Measurements from ENCODE around the gene PTPN3.
A peak's percentile ranks its signal among the peaks of the same experiment; 100 is the strongest.

The PTPN3 gene

DNA sequence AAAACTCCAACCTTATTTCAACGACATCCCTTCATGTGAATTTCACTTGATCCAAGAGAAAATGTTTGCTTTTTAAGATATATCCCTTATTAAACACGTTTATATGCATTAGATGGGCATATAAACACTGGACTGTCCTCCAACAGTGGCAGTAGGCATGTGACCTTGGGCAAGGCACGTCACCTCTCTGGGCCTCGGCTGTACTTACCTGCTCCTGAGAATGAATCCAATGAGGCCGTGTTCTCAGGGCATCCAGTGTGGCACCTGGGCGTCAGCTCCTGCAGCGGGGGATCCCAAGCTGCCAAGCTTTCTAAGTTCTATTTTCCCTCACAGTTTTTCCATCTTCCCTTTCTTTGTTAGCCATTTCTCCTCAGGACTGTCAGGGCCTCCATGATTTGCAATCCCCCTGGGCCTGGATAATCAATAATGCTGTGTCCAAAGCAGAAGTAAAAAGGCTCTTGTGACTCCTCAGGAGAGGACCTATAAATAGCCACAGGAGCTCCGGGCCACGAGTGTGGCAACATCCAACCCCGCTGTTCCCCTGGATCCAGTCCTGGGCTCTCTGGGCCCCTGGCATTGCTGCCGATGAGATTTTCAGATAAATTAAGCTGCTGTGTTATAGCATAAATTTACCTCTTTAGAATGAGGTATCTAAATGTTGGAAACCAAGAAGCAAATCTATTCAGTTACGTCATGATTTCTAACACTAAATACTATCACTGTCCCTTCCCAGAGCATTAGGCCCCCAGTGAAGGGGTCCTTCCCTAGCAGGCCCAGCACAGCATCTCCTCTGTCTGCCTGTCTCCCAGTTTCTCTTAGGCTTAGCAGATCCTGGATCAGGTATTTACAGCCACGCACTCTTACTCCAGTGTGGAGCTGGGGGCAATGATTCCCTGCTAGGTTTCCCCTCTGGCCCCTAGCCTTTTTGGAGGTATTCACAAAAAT, 76.8 kb downstream of the PTPN3 start:
- no peak for DNase-seq (ENCODE audit: low read depth)

DNA sequence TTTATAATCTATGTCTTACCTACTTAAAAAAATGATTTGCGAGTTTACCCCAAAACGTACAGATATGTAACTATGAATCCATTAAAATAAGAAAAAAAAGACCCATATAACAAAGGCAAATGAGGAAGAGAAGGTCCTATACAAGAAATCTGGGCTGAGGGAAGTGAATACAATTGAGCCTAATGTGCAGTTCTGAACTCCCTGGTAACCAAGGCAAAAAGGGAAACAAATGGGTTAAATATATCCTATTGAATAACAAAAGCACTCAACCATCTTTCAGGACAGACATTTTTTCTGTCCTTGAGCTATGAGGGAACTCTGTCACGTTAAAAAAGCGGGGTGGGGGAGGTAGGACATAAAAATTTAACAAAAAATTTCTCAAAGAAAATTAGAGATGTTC, 78.6 kb downstream of the PTPN3 start:
- no peak for DNase-seq (ENCODE audit: low read depth)

DNA sequence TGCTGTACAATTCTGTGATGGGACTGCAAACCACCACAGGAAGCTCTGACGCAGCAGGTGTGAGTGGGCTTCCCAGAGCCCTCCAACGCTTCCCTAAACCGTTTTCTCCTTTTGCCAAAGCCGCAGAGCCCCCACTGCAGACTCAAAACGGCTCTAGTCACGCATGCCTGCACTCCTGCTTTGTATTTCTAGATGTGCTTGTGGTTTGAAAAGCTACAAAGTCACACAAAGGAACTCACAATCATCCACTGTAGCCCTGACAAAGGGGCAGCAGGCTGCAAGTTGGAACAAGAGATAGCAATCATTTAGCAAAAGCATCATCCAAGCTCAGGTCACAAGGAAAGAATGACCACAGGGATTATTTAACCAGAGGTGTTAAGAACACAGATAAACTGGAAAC, 79.3 kb downstream of the PTPN3 start:
- no peak for DNase-seq (ENCODE audit: low read depth)

DNA sequence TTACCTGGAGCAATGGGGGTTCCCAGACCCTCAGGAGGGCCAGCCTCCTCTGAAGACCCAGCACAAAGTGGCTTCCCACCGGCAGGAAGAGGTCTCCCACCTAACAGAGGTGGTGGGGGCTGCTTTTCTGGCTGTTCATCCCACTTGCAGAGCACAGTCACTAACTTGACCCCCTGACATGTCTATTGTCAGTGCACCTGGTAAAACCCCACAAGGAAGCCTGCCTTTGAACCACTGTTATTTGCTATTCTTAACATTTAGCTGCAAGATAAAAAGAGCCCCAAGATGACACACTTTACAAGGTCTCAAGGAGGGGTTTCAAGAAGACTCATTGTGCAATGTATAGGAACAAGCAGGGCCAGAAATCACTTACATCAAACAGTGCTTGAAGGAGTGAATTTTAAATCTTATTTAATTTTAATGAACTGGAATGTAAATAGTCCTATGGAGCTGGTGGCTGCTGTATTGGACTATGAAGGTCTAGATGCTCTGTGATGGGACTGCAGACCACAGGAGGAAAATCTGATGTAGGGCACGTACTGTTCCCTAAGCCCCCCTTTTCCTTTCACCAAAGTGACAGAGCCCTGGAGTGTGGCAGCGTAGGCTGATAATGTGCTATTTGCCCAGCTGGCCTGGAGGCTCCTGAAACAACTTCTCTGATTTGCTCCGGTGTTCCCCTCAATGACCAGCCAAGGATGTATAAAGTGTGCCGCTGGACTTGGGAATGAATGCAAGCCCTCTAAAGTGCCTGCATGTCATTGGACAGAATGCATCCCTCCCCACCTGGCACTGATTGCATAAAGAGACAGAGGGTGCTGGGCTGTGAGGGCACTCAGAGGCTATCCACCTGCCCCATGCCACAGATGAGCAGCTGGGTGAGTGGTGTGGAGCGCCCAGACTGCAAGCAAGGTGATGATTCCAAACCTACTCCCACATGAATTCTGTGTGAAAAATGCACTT, 80.2 kb downstream of the PTPN3 start:
- no peak for DNase-seq (ENCODE audit: low read depth)

DNA sequence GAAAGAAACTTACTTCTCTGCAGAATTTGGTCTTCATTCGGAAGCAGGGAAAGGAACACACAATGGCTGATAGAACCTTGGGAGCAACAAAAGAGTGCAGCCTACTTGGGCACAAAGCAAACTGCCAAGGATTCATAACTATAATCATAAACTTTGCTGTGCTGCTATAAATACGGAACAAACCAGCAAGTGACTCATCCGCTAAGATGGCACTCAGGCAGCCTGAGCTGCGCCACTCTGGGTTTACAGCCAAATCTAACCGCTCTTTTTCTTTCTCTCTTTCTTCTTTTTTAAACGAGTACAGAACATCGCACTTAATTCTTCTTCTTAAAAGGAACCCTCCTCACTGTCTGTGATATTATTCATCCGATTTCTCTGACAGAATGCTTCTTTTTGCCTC, 81.1 kb downstream of the PTPN3 start:
- DNase-seq (ENCODE audit: low read depth): no peak

DNA sequence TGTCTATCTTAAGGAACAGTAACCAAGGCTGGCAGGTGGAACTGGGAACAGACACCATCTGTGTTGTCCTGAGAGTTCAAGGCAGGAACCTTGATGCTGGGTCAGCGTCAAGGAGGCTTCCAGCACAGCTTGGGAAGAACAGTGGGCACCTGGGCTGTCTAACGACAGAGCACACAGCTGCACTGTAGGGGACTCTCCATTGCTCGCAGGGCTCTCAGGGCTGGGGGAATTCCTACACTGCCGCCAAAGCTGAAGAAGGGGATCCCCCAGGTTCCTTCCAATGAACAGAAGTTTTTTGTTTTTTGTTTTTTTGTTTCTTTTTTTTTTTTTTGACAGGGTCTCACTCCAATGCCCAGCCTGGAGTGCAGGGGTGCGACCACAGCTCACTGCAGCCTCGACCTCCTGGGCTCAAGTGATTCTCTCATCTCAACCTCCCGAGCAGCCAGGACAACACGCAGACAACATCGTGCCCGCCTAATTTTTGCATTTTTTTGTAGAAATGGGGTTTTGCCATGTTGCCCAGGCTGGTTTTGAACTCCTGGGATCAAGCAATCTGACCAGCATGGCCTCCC, 81.9 kb downstream of the PTPN3 start:
- no peak for DNase-seq (ENCODE audit: low read depth)

DNA sequence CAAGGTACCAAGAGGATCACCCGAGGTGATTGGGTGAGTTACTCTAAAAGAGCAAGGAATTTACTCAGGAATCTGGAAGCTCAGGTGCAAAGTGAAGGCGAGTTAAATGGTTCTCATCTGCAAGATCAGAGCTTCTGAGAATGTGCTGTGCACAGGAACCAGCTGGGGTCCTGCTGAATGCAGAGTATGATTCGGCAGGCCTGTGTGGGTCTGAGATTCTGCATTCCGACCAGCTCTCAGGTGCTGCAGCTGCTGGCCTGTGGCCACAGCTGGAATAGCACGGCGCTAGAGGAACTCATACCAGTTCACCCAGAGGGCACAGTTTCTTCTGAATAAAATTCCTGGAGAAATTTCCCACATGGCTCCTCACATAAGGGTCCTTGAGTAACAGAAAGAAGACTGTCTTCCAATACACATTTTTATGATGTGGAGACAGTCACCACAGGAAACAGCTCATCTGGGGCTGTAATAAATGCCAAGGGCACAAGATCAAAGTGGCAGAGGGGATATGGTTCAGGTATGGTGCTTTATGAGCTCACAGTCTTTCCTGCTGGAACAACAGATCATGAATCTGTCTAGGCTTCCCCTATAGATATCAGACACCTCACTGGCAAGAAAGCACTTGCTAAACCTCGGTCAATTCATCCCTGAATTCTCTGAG, 83.9 kb downstream of the PTPN3 start:
- no peak for DNase-seq (ENCODE audit: low read depth)

DNA sequence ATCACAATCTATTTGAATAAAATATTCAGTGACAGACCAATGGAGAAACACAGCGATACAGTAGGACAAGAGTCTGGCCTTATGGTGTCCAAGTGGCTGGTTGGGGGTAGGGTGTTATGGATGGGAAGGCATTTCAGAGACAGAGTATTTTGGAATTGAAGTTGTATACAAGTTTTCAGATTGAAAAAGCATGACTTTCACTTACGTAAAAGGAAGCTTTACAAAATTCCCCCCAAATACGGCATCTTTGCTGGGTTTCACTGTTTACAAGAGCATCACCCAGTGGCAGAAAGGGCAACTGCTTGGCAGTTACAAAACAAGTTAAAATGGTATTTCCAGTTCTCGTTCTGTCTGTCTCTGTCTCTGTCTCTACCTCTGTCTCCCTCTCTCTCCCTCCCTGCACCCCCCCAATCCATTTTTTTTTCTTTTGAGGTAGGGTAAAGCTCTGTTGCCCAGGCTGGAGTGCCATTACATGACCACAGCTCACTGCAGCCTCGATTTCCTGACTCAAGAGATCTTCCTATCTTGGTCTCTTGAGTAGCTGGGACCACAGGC, 86.2 kb downstream of the PTPN3 start:
- DNase-seq (ENCODE audit: low read depth): peak; percentile 46

DNA sequence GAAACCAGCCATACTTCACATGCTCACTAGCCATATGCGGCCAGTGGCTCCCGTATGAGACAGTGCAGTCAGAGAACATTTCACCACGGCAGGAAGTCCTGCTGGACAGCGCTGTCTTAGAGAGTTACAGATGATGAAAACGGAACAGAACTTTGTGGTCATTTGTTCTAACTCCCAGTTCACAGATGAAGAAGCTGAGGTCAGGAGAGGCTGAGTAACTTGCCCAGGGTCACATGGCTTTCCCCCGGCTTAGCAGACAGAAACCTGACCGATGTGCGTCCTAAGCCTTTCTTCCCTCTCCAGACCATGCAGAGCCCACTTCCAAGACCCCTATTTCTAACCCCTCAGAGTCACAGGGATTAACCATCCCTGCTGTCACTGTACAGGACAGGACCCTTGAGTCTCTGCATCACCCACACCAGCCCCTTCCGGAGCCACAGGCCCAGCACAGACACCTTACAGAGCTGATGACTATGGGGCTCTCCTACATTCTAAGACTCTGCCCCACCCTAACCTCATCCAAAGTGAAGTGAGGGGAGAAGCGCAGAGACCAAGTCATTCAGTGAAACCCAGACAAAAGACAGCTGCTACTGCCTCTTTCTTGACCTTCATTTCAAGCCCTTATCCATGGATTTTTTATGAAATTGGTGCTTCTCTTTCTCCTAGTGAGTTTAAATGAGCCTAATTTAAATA, 86.9 kb downstream of the PTPN3 start:
- no peak for DNase-seq (ENCODE audit: low read depth)

DNA sequence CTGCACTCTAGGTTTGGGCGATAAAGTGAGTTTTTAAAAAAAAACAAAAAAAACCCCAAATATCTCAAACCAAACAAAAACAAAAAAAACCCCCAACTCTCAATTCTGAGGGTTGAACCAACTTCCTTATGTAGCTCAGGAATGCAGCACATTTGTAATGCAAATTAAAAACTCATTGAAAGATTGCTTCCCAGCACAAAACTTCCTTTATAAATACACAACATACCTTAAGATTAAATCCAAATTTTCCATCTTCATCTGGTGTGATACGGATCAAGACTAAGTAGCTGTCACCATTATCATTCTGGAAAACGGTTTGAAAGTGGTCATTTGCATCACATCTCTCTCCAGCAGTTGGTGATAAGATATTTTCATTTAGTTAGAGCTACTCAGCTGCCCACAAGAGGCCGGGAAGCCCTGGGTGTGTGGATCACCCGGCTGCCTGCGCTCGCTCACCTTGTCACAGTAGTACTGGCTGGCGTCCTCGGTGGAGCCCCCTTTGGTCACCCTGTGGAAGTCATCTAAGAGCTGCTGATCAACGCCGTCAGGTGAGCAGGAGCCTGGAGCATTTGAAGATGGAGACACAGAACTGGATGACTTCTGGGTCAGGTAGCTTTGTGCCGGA, 88.2 kb downstream of the PTPN3 start:
- no peak for DNase-seq (ENCODE audit: low read depth)

DNA sequence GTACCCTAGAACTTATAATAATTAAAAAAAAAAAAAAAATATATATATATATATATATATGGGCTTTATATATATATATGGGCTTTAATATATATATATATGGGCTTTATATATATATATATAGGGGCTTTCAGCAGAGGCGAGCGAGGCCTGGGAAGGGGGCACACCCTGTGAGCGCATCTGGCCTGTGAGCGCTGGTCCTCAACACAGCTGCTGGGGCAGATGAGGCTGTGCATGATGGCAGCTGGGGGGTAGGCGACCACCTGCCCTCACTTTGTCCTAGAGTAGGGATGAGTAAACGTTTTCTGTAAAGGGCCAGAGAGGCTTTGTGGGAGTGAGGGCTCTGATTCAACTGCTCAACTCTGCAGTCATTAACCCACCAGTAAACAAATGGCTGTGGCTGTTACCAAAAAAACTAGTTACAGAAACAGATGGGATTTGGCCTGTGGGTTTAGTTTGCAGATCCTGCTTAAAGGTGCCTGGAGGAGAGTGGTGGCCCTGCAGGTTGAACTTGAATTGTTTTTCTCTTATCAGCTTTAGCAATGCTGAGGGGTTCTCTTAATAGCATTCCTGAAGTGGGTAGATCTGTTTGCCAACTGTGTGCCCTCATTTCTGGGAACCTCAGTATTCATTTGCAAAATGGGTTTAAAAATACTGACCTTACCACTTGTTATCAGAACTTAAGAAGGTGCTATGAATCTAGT, 89.2 kb downstream of the PTPN3 start:
- DNase-seq (ENCODE audit: low read depth): no peak

DNA sequence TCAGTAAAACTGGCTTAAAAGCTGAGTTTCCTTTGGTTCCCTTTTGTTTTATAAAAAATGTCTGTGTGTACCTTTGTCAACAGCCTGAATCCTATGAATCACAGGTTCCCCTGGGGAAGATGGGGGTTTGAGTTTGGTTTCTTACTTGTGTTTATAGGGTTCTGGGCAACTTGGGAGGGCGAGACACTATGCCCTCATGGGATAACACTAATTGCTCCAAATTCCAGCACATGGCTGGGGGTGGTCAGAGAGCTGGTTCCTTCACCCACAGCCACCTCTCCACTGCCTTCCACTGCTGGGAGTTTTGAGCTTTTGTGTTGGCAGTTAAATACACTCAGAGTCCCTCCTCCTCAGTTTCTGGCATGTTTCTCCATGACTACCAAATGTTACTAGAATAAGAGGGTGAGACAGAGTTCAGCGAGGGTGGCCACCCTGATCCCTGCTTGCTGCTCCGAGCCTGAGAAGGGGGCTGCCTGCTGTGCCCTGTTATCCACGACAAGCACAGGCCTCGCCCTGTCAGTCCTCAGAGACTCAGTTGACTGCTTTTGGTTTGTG, 94.3 kb downstream of the PTPN3 start:
- peak; percentile 23 for DNase-seq (ENCODE audit: low read depth)

DNA sequence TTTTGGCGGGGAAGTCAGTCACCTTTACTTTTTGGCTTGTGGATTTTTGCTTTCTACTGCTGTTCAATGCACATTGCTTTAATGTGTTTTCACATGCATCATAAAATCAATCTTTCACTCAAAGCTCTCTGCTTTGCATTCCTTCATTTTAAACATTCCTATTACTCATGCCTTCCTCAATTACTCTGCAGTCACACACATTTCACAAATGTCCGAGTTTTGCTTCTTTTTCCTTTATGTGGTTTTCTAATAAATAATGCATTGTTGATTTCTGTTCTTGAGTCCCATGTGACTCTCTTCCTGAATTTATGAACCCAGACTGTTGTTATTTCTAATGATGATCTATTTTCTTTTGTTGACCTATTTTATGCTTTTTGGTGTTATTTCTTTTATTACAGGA, 95.0 kb downstream of the PTPN3 start:
- DNase-seq (ENCODE audit: low read depth): peak; percentile 57

DNA sequence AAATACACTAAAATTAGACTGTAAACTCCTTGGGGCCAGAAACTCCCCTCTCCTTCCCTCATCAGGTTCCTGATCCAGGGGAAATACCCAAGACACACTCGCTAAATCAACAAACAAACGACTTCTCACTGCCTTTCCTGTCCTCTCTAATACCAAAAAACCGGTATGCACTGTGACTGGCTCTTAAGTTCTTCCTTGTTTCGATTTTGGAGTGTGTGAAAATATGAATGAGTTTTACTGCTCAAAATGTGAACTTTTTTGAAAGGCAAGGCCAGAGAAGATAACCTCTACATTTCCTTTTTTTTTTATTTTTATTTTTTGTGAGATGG, 96.2 kb downstream of the PTPN3 start:
- DNase-seq (ENCODE audit: low read depth): peak; percentile 2

DNA sequence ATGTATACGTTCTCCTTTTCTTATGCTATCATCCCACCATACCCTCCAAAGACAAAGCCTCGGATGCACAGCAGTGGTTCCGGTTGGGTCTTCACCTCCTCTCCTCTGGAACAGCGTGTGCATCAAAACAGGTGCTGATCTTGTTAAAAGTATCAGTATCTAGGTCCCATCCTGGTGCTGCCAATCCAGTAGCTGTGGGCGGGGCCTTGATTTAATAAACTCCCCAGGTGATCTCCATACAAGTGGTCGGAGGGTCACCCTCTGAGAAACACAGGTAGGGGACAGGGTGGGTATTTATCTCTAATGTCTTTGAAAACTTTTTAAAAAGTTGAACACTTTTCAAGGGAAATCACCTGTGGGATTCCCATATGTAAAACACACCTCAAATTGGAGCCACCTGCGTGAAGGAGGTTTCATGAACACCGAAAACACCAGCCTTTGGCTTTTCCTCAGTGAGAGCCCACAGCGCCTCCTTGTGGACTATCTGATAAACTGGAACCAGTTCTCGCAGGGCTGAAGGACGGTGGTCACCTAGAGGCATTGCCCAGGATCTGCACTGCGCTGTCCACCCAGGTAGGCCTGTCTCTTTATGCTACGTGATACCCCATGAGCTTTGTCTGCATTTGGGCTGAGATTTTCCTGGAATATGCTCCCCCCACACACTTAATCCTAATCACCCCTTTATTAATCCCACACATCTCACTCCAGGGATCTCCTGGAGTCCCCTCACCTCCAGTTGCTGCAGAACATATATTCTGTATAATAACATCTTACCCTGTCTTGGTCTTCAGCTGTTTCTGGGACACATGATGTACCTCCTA, 96.7 kb downstream of the PTPN3 start:
- DNase-seq (ENCODE audit: low read depth): peak; percentile 41

DNA sequence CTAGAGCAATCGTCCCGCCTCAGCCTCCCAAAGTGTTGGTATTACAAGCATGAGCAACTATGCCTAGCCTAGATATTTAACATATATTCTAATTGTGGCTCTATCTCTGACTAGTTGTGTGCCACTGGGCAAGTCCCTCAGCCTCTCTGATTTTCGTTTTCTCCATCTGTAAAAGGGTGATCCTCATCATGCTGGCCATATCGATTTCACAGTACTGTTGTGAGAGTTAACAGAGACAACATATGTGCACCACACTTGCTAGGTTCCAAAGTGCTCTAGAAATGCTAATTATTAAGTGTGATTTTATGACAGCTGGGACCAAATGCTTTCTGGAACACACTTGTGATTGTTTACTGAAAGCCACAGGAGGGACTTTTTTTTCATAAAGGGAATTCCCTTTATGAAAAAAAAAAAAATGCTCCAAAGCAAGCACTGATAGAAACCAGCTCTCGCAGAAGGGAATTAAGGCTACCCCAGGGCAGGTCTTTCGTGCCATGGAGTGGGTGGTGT, 98.8 kb downstream of the PTPN3 start:
- DNase-seq (ENCODE audit: low read depth): no peak

DNA sequence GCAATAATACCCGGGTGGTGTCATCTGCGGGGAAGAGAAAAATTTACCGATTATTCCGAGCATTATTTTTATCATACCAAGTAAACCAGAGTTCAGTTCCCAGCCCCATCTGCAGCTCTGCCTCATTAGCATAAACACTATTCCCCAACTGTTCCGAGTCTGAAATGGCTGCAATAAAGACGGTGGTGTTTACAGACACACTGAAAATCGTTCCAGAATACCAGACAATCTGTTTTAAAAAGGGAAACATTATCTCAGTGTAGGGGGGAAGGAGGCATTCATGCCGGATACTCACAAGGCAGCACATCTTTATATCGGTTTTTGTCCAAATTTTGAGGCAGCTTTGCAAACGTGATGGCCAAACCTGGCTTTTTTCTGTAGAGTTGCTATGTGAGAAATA, 106.9 kb downstream of the PTPN3 start:
- no peak for DNase-seq (ENCODE audit: low read depth)

DNA sequence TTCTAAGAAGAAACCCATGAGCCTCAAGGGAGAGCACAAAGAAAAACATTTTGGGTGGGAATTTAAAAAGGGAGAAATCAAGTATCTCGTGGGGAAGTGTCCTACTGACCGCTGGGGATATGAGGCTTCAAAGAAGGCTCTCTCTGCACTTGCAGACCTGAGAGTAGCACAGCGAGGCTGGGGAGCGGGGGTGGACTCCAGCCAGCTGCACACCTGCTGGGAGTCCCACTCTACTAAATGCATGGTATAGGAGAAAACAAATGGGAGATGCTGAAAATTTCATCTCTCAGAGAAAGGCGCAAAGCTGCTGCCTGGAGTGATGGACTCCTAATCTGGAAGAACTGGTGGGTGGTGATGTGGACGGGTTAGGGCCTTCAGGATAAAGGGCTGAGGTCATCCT, 110.3 kb downstream of the PTPN3 start:
- DNase-seq (ENCODE audit: low read depth): no peak

DNA sequence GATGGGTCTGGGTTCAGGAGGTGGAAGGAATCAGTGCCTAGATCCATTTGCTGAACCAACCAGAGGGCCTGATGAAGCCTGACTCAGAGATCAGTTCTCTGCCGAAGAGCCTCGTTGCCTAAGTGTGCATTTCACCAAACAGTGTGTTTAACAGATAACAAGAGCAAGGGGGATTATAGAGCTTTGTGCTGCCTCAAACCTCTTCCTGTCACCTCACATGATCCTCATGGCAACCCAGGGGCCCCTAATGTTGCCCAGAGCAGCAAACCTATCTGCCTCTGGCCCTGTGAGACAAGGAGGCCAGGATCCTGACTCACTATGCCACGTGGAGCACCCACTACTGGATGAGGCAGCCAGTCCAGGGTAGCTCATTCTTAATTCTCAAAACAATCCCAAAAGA, 110.9 kb downstream of the PTPN3 start:
- DNase-seq (ENCODE audit: low read depth): no peak

Data from EH (cell line).